Trophoblast cell (in vitro differentiated cells and primary cell): ENCODE data around the gene SERPINE3.

ENCODE experiments used
- DNase-seq, 2 donors: peaks; one replicate each; pipeline ENCODE4 v3.0.0-alpha.2; 2016
- H2AFZ ChIP-seq: 2 replicates; pipeline ENCODE4 v1.6.1; 2013; ENCODE audit warnings: low read length, moderate library complexity, mild to moderate bottlenecking; ENCODE audit not compliant: insufficient read depth, poor library complexity
- H2AK5ac ChIP-seq: 2 replicates; pipeline ENCODE4 v1.6.1; 2013; ENCODE audit warnings: mild to moderate bottlenecking, low read length
- H2BK120ac ChIP-seq: 2 replicates; pipeline ENCODE4 v1.6.1; 2013; ENCODE audit warnings: low read length, mild to moderate bottlenecking, moderate library complexity; ENCODE audit not compliant: insufficient read depth, poor library complexity
- H2BK12ac ChIP-seq: 2 replicates; pipeline ENCODE4 v1.6.1; 2013; ENCODE audit warnings: mild to moderate bottlenecking, low read length, moderate library complexity
- H2BK5ac ChIP-seq: 2 replicates; pipeline ENCODE4 v1.6.1; 2013; ENCODE audit warnings: low read length, low read depth, moderate library complexity, mild to moderate bottlenecking; ENCODE audit not compliant: poor library complexity
- H3K14ac ChIP-seq: 2 replicates; pipeline ENCODE4 v1.6.1; 2013; ENCODE audit warnings: mild to moderate bottlenecking, low read length
- H3K18ac ChIP-seq: 2 replicates; pipeline ENCODE4 v1.6.1; 2013; ENCODE audit warnings: mild to moderate bottlenecking, low read length
- H3K23ac ChIP-seq: 2 replicates; pipeline ENCODE4 v1.6.1; 2013; ENCODE audit warnings: low read length
- H3K27ac ChIP-seq: 2 replicates; pipeline ENCODE4 v1.5.1; 2013; ENCODE audit warnings: low read depth, mild to moderate bottlenecking, inconsistent platforms, low read length, moderate library complexity
- H3K27me3 ChIP-seq: 2 replicates; pipeline ENCODE4 v1.6.1; 2013; ENCODE audit warnings: inconsistent platforms, mild to moderate bottlenecking, low read length, moderate library complexity; ENCODE audit not compliant: insufficient read depth
- H3K36me3 ChIP-seq, 2 experiments: 1 replicate in 1 of 2; 2 replicates in 1 of 2; pipeline ENCODE4 v1.6.1; 2013; ENCODE audit warnings: low read length in 2 of 2, mild to moderate bottlenecking in 2 of 2, moderate library complexity in 1 of 2; ENCODE audit not compliant: insufficient read depth in 2 of 2, control insufficient read depth in 1 of 2
- H3K4ac ChIP-seq: 2 replicates; pipeline ENCODE4 v1.6.1; 2013; ENCODE audit warnings: low read depth, mild to moderate bottlenecking, low read length, moderate library complexity
- H3K4me1 ChIP-seq, 2 experiments: 1 replicate in 1 of 2; 2 replicates in 1 of 2; pipeline ENCODE4 v1.6.1; 2013; ENCODE audit warnings: low read length in 2 of 2, mild to moderate bottlenecking in 2 of 2, moderate library complexity in 1 of 2; ENCODE audit not compliant: insufficient read depth in 2 of 2, control insufficient read depth in 1 of 2
- H3K4me2 ChIP-seq: 2 replicates; pipeline ENCODE4 v1.6.1; 2013; ENCODE audit warnings: inconsistent platforms, mild to moderate bottlenecking, low read length, moderate library complexity
- H3K4me3 ChIP-seq: 2 replicates; pipeline ENCODE4 v1.5.1; 2013; ENCODE audit warnings: mild to moderate bottlenecking, low read depth, low read length, inconsistent platforms
- H3K79me1 ChIP-seq: one replicate; pipeline ENCODE4 v1.6.1; 2013; ENCODE audit warnings: low read length
- H3K79me2 ChIP-seq: 2 replicates; pipeline ENCODE4 v1.6.1; 2013; ENCODE audit warnings: low read length, mild to moderate bottlenecking; ENCODE audit not compliant: control insufficient read depth, insufficient read depth, poor library complexity
- H3K9ac ChIP-seq: 2 replicates; pipeline ENCODE4 v1.6.1; 2013; ENCODE audit warnings: mild to moderate bottlenecking, low read length
- H3K9me3 ChIP-seq: 2 replicates; pipeline ENCODE4 v1.6.1; 2013; ENCODE audit warnings: low read depth, mild to moderate bottlenecking, control low read depth, inconsistent platforms, low read length; ENCODE audit not compliant: insufficient read depth
- H4K12ac ChIP-seq: 2 replicates; pipeline ENCODE4 v1.6.1; 2013; ENCODE audit warnings: low read depth, mild to moderate bottlenecking, low read length, moderate library complexity
- H4K8ac ChIP-seq: 2 replicates; pipeline ENCODE4 v1.6.1; 2013; ENCODE audit warnings: low read depth, mild to moderate bottlenecking, low read length, moderate library complexity
- H4K91ac ChIP-seq: one replicate; pipeline ENCODE4 v1.6.1; 2013; ENCODE audit warnings: low read depth, mild to moderate bottlenecking, low read length, moderate library complexity
- WGBS: extraction: QIAGEN DNeasy Blood & Tissue Kit; methylation state at CpG from one replicate; pipeline ENCODE4 v1.1.7; 2013; ENCODE audit warnings: missing lambda C conversion rate; ENCODE audit not compliant: insufficient read length, insufficient coverage; ENCODE audit errors: extremely low coverage; 5-methylcytosine and 5-hydroxymethylcytosine counted together

SERPINE3 gene

GRCh38 chr13:51298812-51299211, 40.7 kb upstream of the SERPINE3 start:
- Histone ChIP-seq H4K8ac (peak overlapping the region; percentile 66), H2BK5ac (no peak overlapping the region), H4K12ac (no peak overlapping the region), H2AK5ac (no peak overlapping the region), H3K4me2 (no peak overlapping the region), H3K27me3 (no peaks in the 10 kb centered on the region), H3K4me3 (no peak overlapping the region), H3K79me2 (no peaks in the 10 kb centered on the region), H3K4ac (no peak overlapping the region), H2AFZ (peak overlapping the region; percentile 56), H3K36me3 (no peaks in the 10 kb centered on the region), H3K18ac (no peak overlapping the region), H4K91ac (no peak overlapping the region), H3K9ac (no peak overlapping the region), H2BK12ac (no peak overlapping the region), H2BK120ac (no peak overlapping the region), H3K4me1 (peaks cover 4 to 8% of the 10 kb centered on the region in 2 experiments), H3K23ac (no peak overlapping the region), H3K27ac (no peak overlapping the region), H3K14ac (no peak overlapping the region), H3K79me1 (peaks cover 2% of the 10 kb centered on the region), H3K9me3 (peaks cover 1% of the 10 kb centered on the region)
- DNase-seq: no peak
- WGBS: no CpG with 5 or more reads among the region's 1 CpG

DNA sequence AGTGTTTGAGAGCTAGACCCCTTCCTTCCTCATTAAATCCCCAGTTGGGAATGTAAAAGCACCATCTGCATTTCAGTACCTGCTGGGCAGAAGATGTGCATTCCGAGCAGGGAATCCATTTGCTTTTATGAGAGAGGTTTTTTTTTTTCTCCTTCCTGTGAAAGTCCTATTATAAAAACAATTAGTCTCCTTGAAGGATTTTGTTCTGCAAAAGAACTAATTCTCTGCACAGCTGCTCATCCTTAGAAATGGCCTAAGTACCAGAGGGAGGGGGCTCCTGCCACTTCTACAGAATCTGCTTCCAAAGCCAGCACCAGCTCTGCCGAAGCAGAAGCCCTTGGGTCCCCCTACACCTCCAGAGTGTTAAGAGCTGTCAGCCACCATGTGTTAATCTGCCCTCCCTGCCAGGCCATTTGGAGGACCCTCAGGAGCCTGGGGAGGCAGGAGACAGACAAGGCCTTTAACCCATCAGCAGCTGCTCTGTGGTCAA, 36.4 kb upstream of the SERPINE3 start:
- no CpG with 5 or more reads among the region's 2 CpGs for WGBS
- no peak overlapping the region for H3K4me3 ChIP-seq
- no peak overlapping the region for H3K9ac ChIP-seq
- H3K4me1 ChIP-seq: peaks cover 4% of the 10 kb centered on the region in 2 experiments
- no peaks in the 10 kb centered on the region for H3K36me3 ChIP-seq
- no peak overlapping the region for H2AFZ ChIP-seq
- H3K27ac ChIP-seq: no peak overlapping the region
- H3K27me3 ChIP-seq: no peaks in the 10 kb centered on the region
- H4K12ac ChIP-seq: no peak overlapping the region
- no peak overlapping the region for H3K23ac ChIP-seq
- peaks cover 1% of the 10 kb centered on the region for H3K9me3 ChIP-seq
- H3K79me2 ChIP-seq: no peaks in the 10 kb centered on the region
- no peak overlapping the region for H2BK12ac ChIP-seq
- no peak overlapping the region for H4K8ac ChIP-seq
- H3K4ac ChIP-seq: no peak overlapping the region
- peaks cover 2% of the 10 kb centered on the region for H3K79me1 ChIP-seq
- H3K18ac ChIP-seq: no peak overlapping the region
- H3K14ac ChIP-seq: no peak overlapping the region
- no peak overlapping the region for H2BK120ac ChIP-seq
- no peak overlapping the region for H2BK5ac ChIP-seq
- no peak overlapping the region for H3K4me2 ChIP-seq
- H2AK5ac ChIP-seq: no peak overlapping the region
- H4K91ac ChIP-seq: no peak overlapping the region
- no peak for DNase-seq

- Histone ChIP-seq H2BK12ac (no peak overlapping the region), H3K4ac (no peak overlapping the region), H3K36me3 (no peaks in the 10 kb centered on the region), H3K27ac (no peak overlapping the region), H3K9ac (no peak overlapping the region), H3K4me1 (no peaks in the 10 kb centered on the region), H2AK5ac (no peak overlapping the region), H4K8ac (no peak overlapping the region), H3K9me3 (peaks cover 1% of the 10 kb centered on the region), H3K79me2 (no peaks in the 10 kb centered on the region), H3K27me3 (no peaks in the 10 kb centered on the region), H2BK120ac (no peak overlapping the region), H4K12ac (no peak overlapping the region), H3K4me2 (no peak overlapping the region), H4K91ac (no peak overlapping the region), H2BK5ac (no peak overlapping the region), H3K23ac (no peak overlapping the region), H3K79me1 (no peaks in the 10 kb centered on the region), H3K18ac (no peak overlapping the region), H3K4me3 (no peak overlapping the region), H3K14ac (no peak overlapping the region), H2AFZ (no peak overlapping the region)
- DNase-seq: no peak
Observed at GRCh38 chr13:51303882-51304281, 35.6 kb upstream of the SERPINE3 start.

DNA sequence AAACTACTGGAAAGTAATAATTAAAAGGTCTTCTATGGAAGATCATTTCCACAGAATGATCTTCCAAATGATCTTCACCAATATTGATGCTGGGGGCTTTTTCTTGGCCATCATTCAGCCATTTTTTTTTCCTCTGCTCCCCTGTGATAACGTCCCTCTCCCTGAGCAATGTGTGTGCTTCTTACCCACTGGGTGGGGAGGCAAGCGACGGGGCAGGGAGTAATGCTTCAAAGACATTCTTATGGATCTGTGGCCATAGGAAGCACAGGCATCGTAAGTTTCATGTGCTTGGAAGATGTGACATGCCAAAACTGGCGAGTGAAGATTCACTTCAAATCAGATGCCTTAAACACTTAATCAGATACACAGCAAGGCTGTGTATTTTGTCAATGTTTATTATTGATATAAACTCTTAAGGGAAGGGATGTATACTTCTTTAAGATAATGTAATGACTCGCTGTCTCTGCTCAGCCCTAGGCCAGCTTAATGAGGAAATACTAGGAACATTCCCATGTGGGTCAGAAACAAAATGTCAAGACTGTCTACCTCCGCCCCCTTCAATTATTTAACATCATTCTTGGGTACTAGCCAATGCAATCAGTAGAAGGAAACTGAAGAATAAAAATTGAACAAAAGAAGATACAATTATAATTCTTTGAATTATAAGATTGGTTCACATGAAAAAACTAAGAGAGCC, 34.1 kb upstream of the SERPINE3 start:
- Histone ChIP-seq H2AK5ac (no peak overlapping the region), H2BK12ac (no peak overlapping the region), H2AFZ (no peak overlapping the region), H3K23ac (no peak overlapping the region), H3K4me3 (no peak overlapping the region), H2BK120ac (no peak overlapping the region), H3K27me3 (no peaks in the 10 kb centered on the region), H3K36me3 (no peaks in the 10 kb centered on the region), H3K18ac (no peak overlapping the region), H4K12ac (no peak overlapping the region), H3K27ac (no peak overlapping the region), H3K4me1 (no peaks in the 10 kb centered on the region), H3K9me3 (peaks cover 1% of the 10 kb centered on the region), H3K4ac (no peak overlapping the region), H4K8ac (no peak overlapping the region), H3K4me2 (no peak overlapping the region), H3K79me1 (no peaks in the 10 kb centered on the region), H4K91ac (no peak overlapping the region), H2BK5ac (no peak overlapping the region), H3K9ac (no peak overlapping the region), H3K79me2 (no peaks in the 10 kb centered on the region), H3K14ac (no peak overlapping the region)
- no peak for DNase-seq
- WGBS: no CpG with 5 or more reads among the region's 7 CpGs
